Lower leg skin (tissue), 3 donors: ENCODE results near the gene CISTR.

ENCODE experiments used
- POLR2A ChIP-seq, 2 donors: fragments of 450-650 bp; IDR thresholded peaks; one replicate each; pipeline ENCODE4 v1.6.1; 2016 to 2017; ENCODE audit warnings: antibody characterized with exemption in 2 of 2, mild to moderate bottlenecking in 1 of 2, moderate library complexity in 1 of 2
- TF ChIP-seq, protein P1 (sequence below), 3 donors: fragments of 450-650 bp; IDR thresholded peaks; one replicate each; pipeline ENCODE4 v1.5.1; 2016; ENCODE audit warnings: antibody characterized with exemption in 3 of 3, mild to moderate bottlenecking in 3 of 3, moderate library complexity in 2 of 3

DNA sequence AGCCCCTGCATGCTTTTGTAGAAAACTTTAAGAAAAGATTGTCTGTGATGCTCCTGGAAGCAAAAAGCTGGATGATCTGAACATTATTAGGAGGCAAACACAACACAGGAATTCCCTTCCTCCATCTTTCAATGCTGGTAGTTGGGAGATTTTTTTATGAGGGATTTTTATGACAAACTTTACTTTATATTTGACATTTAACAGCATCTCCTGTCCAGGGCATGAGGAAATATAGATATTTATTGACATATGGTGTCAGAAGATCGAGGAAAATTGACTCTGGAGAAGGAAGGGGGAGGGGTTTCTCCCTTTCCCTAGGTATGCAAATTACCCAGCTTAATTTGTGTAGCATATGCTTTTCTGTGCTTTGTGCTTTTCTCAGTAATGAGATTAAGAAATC is 37.8 kb upstream of the CISTR start:
- TF ChIP-seq POLR2A (IDR thresholded peaks at IDR 0.05), result no peak
- TF ChIP-seq, protein P1, sequence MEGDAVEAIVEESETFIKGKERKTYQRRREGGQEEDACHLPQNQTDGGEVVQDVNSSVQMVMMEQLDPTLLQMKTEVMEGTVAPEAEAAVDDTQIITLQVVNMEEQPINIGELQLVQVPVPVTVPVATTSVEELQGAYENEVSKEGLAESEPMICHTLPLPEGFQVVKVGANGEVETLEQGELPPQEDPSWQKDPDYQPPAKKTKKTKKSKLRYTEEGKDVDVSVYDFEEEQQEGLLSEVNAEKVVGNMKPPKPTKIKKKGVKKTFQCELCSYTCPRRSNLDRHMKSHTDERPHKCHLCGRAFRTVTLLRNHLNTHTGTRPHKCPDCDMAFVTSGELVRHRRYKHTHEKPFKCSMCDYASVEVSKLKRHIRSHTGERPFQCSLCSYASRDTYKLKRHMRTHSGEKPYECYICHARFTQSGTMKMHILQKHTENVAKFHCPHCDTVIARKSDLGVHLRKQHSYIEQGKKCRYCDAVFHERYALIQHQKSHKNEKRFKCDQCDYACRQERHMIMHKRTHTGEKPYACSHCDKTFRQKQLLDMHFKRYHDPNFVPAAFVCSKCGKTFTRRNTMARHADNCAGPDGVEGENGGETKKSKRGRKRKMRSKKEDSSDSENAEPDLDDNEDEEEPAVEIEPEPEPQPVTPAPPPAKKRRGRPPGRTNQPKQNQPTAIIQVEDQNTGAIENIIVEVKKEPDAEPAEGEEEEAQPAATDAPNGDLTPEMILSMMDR (IDR thresholded peaks at IDR 0.05), result no peak
